ENCODE measurements around the gene OR7A17. TPM values are rescaled to one million over a fixed set of nuclear protein-coding genes. Genes with fewer than 3 reads are reported as not detected.

Gene OR7A17
- polyA plus RNA-seq, 3 donors: not detected

DNA sequence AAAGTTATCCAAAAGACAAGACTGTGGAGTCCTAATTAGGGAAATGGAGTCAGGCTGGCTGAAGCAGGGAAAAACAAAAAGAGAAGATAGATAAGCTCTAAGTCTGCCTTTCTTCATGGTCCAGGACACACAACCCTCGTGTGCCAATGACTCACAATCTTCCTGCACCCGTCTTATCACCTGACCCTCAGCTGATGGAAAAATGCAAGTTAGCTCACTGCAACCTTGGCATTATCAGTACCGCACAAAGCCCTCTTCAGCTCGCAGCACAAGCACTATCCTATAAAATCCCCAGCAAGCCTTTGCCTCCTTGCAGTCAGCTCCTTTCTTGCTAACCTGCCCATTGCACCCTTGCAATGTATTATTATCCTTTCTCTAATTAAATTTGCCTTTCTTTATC is 55.2 kb downstream of the OR7A17 start:
- Histone ChIP-seq H3K27me3 (ENCODE audit: control insufficient read depth in 2 of 2, insufficient read depth in 2 of 2, low read length in 2 of 2) (no peaks in the 10 kb centered on the region), H3K9me3 (replicated peaks in 1 of 2; ENCODE audit: control insufficient read depth in 1 of 2, insufficient read depth in 1 of 2, low read length in 2 of 2) (no peaks in the 10 kb centered on the region), H2AFZ (ENCODE audit: insufficient read depth, low read depth, low read length, poor library complexity, severe bottlenecking) (no peak overlapping the region), H3K9ac (ENCODE audit: insufficient read depth, low read length, poor library complexity, severe bottlenecking) (no peak overlapping the region), H4K20me1 (ENCODE audit: insufficient read depth, low read length) (no peaks in the 10 kb centered on the region), H3K4me2 (replicated peaks; ENCODE audit: extremely low read depth, low read length, poor library complexity, severe bottlenecking) (no peak overlapping the region), H3K36me3 (replicated peaks in 1 of 2; ENCODE audit: control insufficient read depth in 1 of 2, insufficient read depth in 2 of 2, low read length in 2 of 2) (no peaks in the 10 kb centered on the region), H3K27ac (ENCODE audit: low read depth in 1 of 2, low read length in 2 of 2) (no peak overlapping the region), H3K4me1 (ENCODE audit: control insufficient read depth in 1 of 2, insufficient read depth in 2 of 2, low read length in 2 of 2) (no peaks in the 10 kb centered on the region), H3K4me3 (replicated peaks in 1 of 3; ENCODE audit: low read depth in 2 of 3, low read length in 3 of 3) (no peak overlapping the region), H3K79me2 (ENCODE audit: insufficient read depth, low read length) (no peaks in the 10 kb centered on the region)
- Mint-ChIP-seq H3K27me3 (ENCODE audit: low read depth in 3 of 3) (peaks cover 3 to 9% (median 6%) of the 10 kb centered on the region in 3 donors), H3K9me3 (peaks cover 0 to 3% (median 0%) of the 10 kb centered on the region in 7 donors), H3K27ac (no peak overlapping the region), H3K36me3 (no peaks in the 10 kb centered on the region), H3K4me3 (no peak overlapping the region), H3K4me1 (no peaks in the 10 kb centered on the region)
- DNase-seq: no peak
- 88% methylated on average over 4 of the region's 4 CpGs for WGBS (ENCODE audit: insufficient coverage)
- intact Hi-C loops (cut with micrococcal nuclease): no loop called here
- TF ChIP-seq, protein P1, sequence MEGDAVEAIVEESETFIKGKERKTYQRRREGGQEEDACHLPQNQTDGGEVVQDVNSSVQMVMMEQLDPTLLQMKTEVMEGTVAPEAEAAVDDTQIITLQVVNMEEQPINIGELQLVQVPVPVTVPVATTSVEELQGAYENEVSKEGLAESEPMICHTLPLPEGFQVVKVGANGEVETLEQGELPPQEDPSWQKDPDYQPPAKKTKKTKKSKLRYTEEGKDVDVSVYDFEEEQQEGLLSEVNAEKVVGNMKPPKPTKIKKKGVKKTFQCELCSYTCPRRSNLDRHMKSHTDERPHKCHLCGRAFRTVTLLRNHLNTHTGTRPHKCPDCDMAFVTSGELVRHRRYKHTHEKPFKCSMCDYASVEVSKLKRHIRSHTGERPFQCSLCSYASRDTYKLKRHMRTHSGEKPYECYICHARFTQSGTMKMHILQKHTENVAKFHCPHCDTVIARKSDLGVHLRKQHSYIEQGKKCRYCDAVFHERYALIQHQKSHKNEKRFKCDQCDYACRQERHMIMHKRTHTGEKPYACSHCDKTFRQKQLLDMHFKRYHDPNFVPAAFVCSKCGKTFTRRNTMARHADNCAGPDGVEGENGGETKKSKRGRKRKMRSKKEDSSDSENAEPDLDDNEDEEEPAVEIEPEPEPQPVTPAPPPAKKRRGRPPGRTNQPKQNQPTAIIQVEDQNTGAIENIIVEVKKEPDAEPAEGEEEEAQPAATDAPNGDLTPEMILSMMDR (IDR thresholded peaks at IDR 0.05): no peak

Small RNA genes within 50 kb of the gene (small RNA-seq; reads per million reads assigned to genes)
- not detected for gene OR7A18P (ENCODE audit: insufficient read length, low read depth)

Other genes with a start within 250 kb of the OR7A17 start
- 10 to 100 TPM; 27.3 to 92.0 (median 28.3) TPM for gene ADGRE3, start 211.3 kb downstream of the OR7A17 start, polyA plus RNA-seq
- 10 to 100 TPM in 1 of 3 donors, 1 to 10 TPM in 2; 7.6 to 43.0 (median 9.3) TPM for gene ZNF333, start 196.1 kb downstream of the OR7A17 start, polyA plus RNA-seq
- gene ADGRE2, start 107.6 kb downstream of the OR7A17 start, polyA plus RNA-seq: 10 to 100 TPM; 13.1 to 91.1 (median 47.6) TPM
- not detected for gene OR7A5, start 50.9 kb downstream of the OR7A17 start, polyA plus RNA-seq
- gene OR7C1, start 50.9 kb downstream of the OR7A17 start, polyA plus RNA-seq: under 1 TPM in 2 of 3 donors, not detected in 1; 0.02 to 0.15 TPM
- gene OR7A10, start 37.2 kb downstream of the OR7A17 start, polyA plus RNA-seq: not detected
- not detected for gene OR7C2, start 55.4 kb upstream of the OR7A17 start, polyA plus RNA-seq
- not detected for gene SLC1A6, start 93.7 kb upstream of the OR7A17 start, polyA plus RNA-seq
- not detected for gene CASP14, start 163.3 kb upstream of the OR7A17 start, polyA plus RNA-seq
- gene OR1I1, start 196.1 kb upstream of the OR7A17 start, polyA plus RNA-seq: not detected
- not detected for gene SYDE1, start 221.3 kb upstream of the OR7A17 start, polyA plus RNA-seq